HepG2 (cell line): ENCODE results near the gene RAD21L1. TPM values are rescaled to one million over a fixed set of nuclear protein-coding genes. Genes with fewer than 3 reads are reported as not detected.

Experiments
- CHCHD3 ChIP-seq: sonication (generic); formaldehyde crosslinking; IDR thresholded peaks from 2 replicates; pipeline ENCODE4 v1.8.0; 2022; ENCODE audit warnings: mild to moderate bottlenecking, missing genetic modification reagents, moderate library complexity
- EED ChIP-seq: sonication (generic); formaldehyde crosslinking; IDR thresholded peaks from 2 replicates; pipeline ENCODE4 v1.5.0; 2020; ENCODE audit warnings: mild to moderate bottlenecking, missing genetic modification reagents
- FOXK2 ChIP-seq: fragments of 450-650 bp; IDR thresholded peaks from 2 replicates; pipeline ENCODE4 v1.6.1; 2016
- JUN ChIP-seq: sonication (generic); formaldehyde crosslinking; IDR thresholded peaks from 2 replicates; pipeline ENCODE4 v1.4.0; 2020; ENCODE audit warnings: mild to moderate bottlenecking, missing genetic modification reagents
- KAT8 ChIP-seq: IDR thresholded peaks from 2 replicates; pipeline ENCODE4 v1.6.1; 2016; ENCODE audit warnings: missing genetic modification reagents, missing compliant biosample characterization
- MIER2 ChIP-seq: IDR thresholded peaks from 2 replicates; pipeline ENCODE4 v1.6.1; 2016; ENCODE audit warnings: missing biosample characterization, missing genetic modification reagents
- PBX3 ChIP-seq: sonication (generic); formaldehyde crosslinking; IDR thresholded peaks from 2 replicates; pipeline ENCODE4 v1.8.1; 2023; ENCODE audit warnings: missing genetic modification reagents, inconsistent platforms, borderline replicate concordance
- POLR2G ChIP-seq: fragments of 200-400 bp; formaldehyde crosslinking; IDR thresholded peaks from 2 replicates; pipeline ENCODE4 v1.6.1; 2018; ENCODE audit warnings: mild to moderate bottlenecking, low read depth, low read length, moderate library complexity
- REPIN1 ChIP-seq: sonication (generic); formaldehyde crosslinking; IDR thresholded peaks from 2 replicates; pipeline ENCODE4 v1.8.0; 2022; ENCODE audit warnings: missing genetic modification reagents, low read depth, mild to moderate bottlenecking, borderline replicate concordance
- RERE ChIP-seq: IDR thresholded peaks from 2 replicates; pipeline ENCODE4 v1.6.1; 2016; ENCODE audit warnings: low read depth, missing genetic modification reagents, missing compliant biosample characterization
- ZMAT3 ChIP-seq: sonication (generic); formaldehyde crosslinking; conservative IDR thresholded peaks from 2 replicates; pipeline ENCODE4 v1.7.0; 2021; ENCODE audit warnings: missing genetic modification reagents
- ZNF207 ChIP-seq: fragments of 450-650 bp; IDR thresholded peaks from 2 replicates; pipeline ENCODE4 v1.6.1; 2016; ENCODE audit warnings: antibody characterized with exemption, borderline replicate concordance
- ZNF382 ChIP-seq: sonication (generic); formaldehyde crosslinking; IDR thresholded peaks from 2 replicates; pipeline ENCODE4 v1.5.0; 2020; ENCODE audit warnings: missing genetic modification reagents, mild to moderate bottlenecking, borderline replicate concordance
- ZNF546 ChIP-seq: sonication (generic); formaldehyde crosslinking; conservative IDR thresholded peaks from 2 replicates; pipeline ENCODE4 v1.8.1; 2023; ENCODE audit warnings: mild to moderate bottlenecking, missing genetic modification reagents
- ZNF816 ChIP-seq: sonication (generic); formaldehyde crosslinking; IDR thresholded peaks from 2 replicates; pipeline ENCODE4 v1.8.0; 2022; ENCODE audit warnings: missing genetic modification reagents, mild to moderate bottlenecking, borderline replicate concordance
- polyA plus RNA-seq, 8 experiments: library from polyadenylated mRNA; depleted of rRNA in 3 of 8; stranded (reverse) in 7 of 8; unstranded in 1 of 8; fragments of >200 nt; fragmentation: Illumina TruSeq in 4 of 8; extraction: Trizol in 4 of 8; gene quantifications; 2 replicates each; pipeline versions ENCODE4 v1.2.1 to v1.2.3, GENCODE V29; 2011 to 2016; ENCODE audit warnings: low read depth in 4 of 8, missing spikeins in 1 of 8, mixed read lengths in 1 of 8; ENCODE audit not compliant: insufficient read depth in 1 of 8
- total RNA-seq, 5 experiments: library from RNA; depleted of rRNA; stranded (reverse); fragments of >200 nt; fragmentation: Illumina TruSeq; extraction: Trizol; gene quantifications; 2 replicates each; pipeline ENCODE4 v1.2.3, GENCODE V29; 2016; ENCODE audit warnings: low read depth in 1 of 5
- TF ChIP-seq, protein P1 (sequence below): sonication (generic); formaldehyde crosslinking; IDR thresholded peaks from 2 replicates; pipeline ENCODE4 v1.4.0; 2020; ENCODE audit warnings: missing genetic modification reagents, borderline replicate concordance
- TF ChIP-seq, protein P2 (sequence below): sonication (generic); formaldehyde crosslinking; IDR thresholded peaks from 2 replicates; pipeline ENCODE4 v1.4.0; 2020; ENCODE audit warnings: low read depth, mild to moderate bottlenecking, missing genetic modification reagents

The RAD21L1 gene
- total and polyA plus RNA-seq, 2 of the 13 experiments (the other 11 are each of a cell fraction or from before 2014, with no cell fraction given): not detected

GRCh38 chr20:1187605-1188171 is 38.2 kb upstream of the RAD21L1 start (continued):
- TF ChIP-seq POLR2G (no peak), KAT8 (CRISPR knock-in tag) (peak; percentile 76), JUN (CRISPR knock-in tag) (no peak), ZNF816 (CRISPR knock-in tag) (no peak), ZMAT3 (CRISPR knock-in tag) (no peak), MIER2 (CRISPR knock-in tag) (peak; percentile 56; the same call in 1 of the 2 replicates), PBX3 (CRISPR knock-in tag) (no peak), ZNF207 (no peak), EED (no peak), FOXK2 (no peak), CHCHD3 (CRISPR knock-in tag) (no peak), REPIN1 (CRISPR knock-in tag) (no peak), ZNF382 (CRISPR knock-in tag) (no peak), ZNF546 (CRISPR knock-in tag) (no peak), RERE (CRISPR knock-in tag) (no peak)
- TF ChIP-seq, protein P1, sequence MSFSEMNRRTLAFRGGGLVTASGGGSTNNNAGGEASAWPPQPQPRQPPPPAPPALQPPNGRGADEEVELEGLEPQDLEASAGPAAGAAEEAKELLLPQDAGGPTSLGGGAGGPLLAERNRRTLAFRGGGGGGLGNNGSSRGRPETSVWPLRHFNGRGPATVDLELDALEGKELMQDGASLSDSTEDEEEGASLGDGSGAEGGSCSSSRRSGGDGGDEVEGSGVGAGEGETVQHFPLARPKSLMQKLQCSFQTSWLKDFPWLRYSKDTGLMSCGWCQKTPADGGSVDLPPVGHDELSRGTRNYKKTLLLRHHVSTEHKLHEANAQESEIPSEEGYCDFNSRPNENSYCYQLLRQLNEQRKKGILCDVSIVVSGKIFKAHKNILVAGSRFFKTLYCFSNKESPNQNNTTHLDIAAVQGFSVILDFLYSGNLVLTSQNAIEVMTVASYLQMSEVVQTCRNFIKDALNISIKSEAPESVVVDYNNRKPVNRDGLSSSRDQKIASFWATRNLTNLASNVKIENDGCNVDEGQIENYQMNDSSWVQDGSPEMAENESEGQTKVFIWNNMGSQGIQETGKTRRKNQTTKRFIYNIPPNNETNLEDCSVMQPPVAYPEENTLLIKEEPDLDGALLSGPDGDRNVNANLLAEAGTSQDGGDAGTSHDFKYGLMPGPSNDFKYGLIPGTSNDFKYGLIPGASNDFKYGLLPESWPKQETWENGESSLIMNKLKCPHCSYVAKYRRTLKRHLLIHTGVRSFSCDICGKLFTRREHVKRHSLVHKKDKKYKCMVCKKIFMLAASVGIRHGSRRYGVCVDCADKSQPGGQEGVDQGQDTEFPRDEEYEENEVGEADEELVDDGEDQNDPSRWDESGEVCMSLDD (CRISPR knock-in tag): no peak
- TF ChIP-seq, protein P2, sequence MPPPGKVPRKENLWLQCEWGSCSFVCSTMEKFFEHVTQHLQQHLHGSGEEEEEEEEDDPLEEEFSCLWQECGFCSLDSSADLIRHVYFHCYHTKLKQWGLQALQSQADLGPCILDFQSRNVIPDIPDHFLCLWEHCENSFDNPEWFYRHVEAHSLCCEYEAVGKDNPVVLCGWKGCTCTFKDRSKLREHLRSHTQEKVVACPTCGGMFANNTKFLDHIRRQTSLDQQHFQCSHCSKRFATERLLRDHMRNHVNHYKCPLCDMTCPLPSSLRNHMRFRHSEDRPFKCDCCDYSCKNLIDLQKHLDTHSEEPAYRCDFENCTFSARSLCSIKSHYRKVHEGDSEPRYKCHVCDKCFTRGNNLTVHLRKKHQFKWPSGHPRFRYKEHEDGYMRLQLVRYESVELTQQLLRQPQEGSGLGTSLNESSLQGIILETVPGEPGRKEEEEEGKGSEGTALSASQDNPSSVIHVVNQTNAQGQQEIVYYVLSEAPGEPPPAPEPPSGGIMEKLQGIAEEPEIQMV (CRISPR knock-in tag): no peak
